Epithelial cell of esophagus (primary cell): ENCODE data around the gene ACTBL2.
"Not testable (repeated sequence)": the region's sequence is repeated elsewhere in the genome, so short reads cannot be mapped to it uniquely, and the experiment has no call there.

Source experiments
- DNase-seq: peaks from one replicate; pipeline ENCODE4 v3.0.0; 2010; ENCODE audit warnings: low read depth
- H3K4me3 ChIP-seq: 2 replicates; pipeline ENCODE4 v1.5.1; 2011; ENCODE audit warnings: mild to moderate bottlenecking, low read length, control low read depth
- CTCF ChIP-seq: IDR thresholded peaks from 2 replicates; pipeline ENCODE4 v1.5.1; 2011; ENCODE audit warnings: low read depth, mild to moderate bottlenecking, low read length, control low read depth, inconsistent platforms; ENCODE audit not compliant: insufficient read depth; ENCODE audit errors: missing control alignments

The ACTBL2 gene

GRCh38 chr5:57482671-57483106 is at the start of gene ACTBL2:
Gene ACTBL2 (minus strand): TSS chr5:57482811. CDS start chr5:57482707, 104 bp downstream.
- TF ChIP-seq CTCF = no peak
- no peak within 1 kb of the TSS for H3K4me3 ChIP-seq
- DNase-seq = peak; percentile 96

GRCh38 chr5:57531333-57531732 is 48.7 kb upstream of the ACTBL2 start:
- TF ChIP-seq CTCF = no peak
- no peak overlapping the region for H3K4me3 ChIP-seq
- DNase-seq = no peak

GRCh38 chr5:57529864-57530263 is 47.3 kb upstream of the ACTBL2 start:
- TF ChIP-seq CTCF = no peak
- no peak for DNase-seq
- H3K4me3 ChIP-seq = no peak overlapping the region

GRCh38 chr5:57527870-57528269 is 45.3 kb upstream of the ACTBL2 start:
- DNase-seq = no peak
- TF ChIP-seq CTCF = no peak
- no peak overlapping the region for H3K4me3 ChIP-seq

GRCh38 chr5:57524348-57525060 is 41.9 kb upstream of the ACTBL2 start:
- no peak for TF ChIP-seq CTCF
- no peak overlapping the region for H3K4me3 ChIP-seq
- DNase-seq = no peak

- not testable (repeated sequence) for H3K4me3 ChIP-seq, DNase-seq
Observed at GRCh38 chr5:57522477-57522876, 39.9 kb upstream of the ACTBL2 start.

- not testable (repeated sequence) for H3K4me3 ChIP-seq, DNase-seq
Observed at GRCh38 chr5:57518415-57518814, 35.8 kb upstream of the ACTBL2 start.

- H3K4me3 ChIP-seq = no peak overlapping the region
- no peak for DNase-seq
- TF ChIP-seq CTCF = no peak
Observed at GRCh38 chr5:57517250-57517649, 34.6 kb upstream of the ACTBL2 start.
